Activated naive CD4-positive, alpha-beta T cell treated with anti-CD3 and anti-CD28 coated beads for 36 hours (primary cell): ENCODE results near the gene GPC4. TPM values are rescaled to one million over a fixed set of nuclear protein-coding genes. Genes with fewer than 3 reads are reported as not detected.

Source experiments
- CTCF ChIA-PET: fragments of 350-600 bp; sonication (Branson Sonifier 250); formaldehyde crosslinking; loops from one replicate; lab custom pipeline; 2021; ENCODE audit warnings: antibody characterized with exemption; lab: Charles Lee
- DNase-seq: peaks from one replicate; pipeline ENCODE4 v3.0.0-alpha.2; 2020
- H3K27ac Mint-ChIP-seq: one replicate; pipeline ENCODE4 v1.8.0; 2021; ENCODE audit warnings: mild to moderate bottlenecking, mixed read lengths
- H3K27me3 Mint-ChIP-seq: one replicate; pipeline ENCODE4 v1.8.0; 2021; ENCODE audit warnings: low read depth, mixed read lengths
- H3K36me3 Mint-ChIP-seq: one replicate; pipeline ENCODE4 v1.8.0; 2021; ENCODE audit warnings: low read depth, mixed read lengths
- H3K4me1 Mint-ChIP-seq: one replicate; pipeline ENCODE4 v1.8.0; 2021; ENCODE audit warnings: low read depth, mixed read lengths
- H3K4me3 Mint-ChIP-seq: one replicate; pipeline ENCODE4 v1.8.0; 2021; ENCODE audit warnings: mild to moderate bottlenecking, moderate library complexity, mixed read lengths
- H3K9me3 Mint-ChIP-seq: one replicate; pipeline ENCODE4 v1.8.0; 2021; ENCODE audit warnings: mixed read lengths
- intact Hi-C: fragments of 100-400 bp; cut with micrococcal nuclease; formaldehyde crosslinking; loops from one replicate; pipeline ENCODE4 v1.15.1; 2023
- total RNA-seq, 2 experiments: library from RNA; stranded (reverse); gene quantifications; one replicate each; pipeline ENCODE4 v1.2.3, GENCODE V29; 2021

The GPC4 gene
- total RNA-seq, 2 experiments from 2014 or later = 0.05 TPM

DNA sequence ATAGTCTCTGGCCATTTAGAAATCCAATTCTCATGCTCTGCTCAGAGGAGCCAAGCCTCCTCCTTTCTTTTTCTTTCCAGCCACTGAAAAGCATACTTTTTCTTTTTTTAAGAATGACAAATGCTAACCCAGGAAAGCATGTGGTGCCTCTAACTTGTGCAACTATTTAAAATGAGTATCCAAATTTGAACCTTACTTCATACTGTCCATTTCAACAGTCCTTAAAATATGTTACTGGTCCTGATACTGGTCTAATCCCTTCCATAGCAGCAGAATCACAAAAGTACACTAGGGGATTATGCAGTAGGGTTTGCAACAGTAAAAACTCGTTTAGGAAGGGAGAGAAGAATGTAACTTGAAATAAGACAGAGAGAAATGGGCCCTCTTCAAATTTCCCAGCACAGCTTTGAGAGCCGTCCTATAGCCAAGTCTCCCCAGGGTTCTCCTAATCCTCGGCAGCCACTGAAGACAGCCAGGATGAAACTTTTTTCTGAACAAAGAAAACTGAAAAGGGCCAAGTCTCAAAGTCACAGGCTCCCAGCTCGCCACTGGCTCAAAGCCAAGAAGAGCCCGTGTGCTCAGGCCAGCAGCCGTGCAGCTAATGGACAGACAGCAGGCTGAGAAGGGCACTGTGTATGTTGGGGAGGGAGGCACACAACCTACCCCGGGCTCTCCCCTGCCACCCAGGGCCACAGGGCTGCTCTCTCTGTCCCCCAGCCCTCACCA is 39.5 kb downstream of the GPC4 start:
- no peaks in the 10 kb centered on the region for H3K9me3 Mint-ChIP-seq
- no peaks in the 10 kb centered on the region for H3K27me3 Mint-ChIP-seq
- H3K4me3 Mint-ChIP-seq = no peak overlapping the region
- H3K36me3 Mint-ChIP-seq = no peaks in the 10 kb centered on the region
- no peak overlapping the region for H3K27ac Mint-ChIP-seq
- intact Hi-C loops = no loop called here
- CTCF ChIA-PET = no interaction called here
- DNase-seq = no peak
- H3K4me1 Mint-ChIP-seq = no peaks in the 10 kb centered on the region

DNA sequence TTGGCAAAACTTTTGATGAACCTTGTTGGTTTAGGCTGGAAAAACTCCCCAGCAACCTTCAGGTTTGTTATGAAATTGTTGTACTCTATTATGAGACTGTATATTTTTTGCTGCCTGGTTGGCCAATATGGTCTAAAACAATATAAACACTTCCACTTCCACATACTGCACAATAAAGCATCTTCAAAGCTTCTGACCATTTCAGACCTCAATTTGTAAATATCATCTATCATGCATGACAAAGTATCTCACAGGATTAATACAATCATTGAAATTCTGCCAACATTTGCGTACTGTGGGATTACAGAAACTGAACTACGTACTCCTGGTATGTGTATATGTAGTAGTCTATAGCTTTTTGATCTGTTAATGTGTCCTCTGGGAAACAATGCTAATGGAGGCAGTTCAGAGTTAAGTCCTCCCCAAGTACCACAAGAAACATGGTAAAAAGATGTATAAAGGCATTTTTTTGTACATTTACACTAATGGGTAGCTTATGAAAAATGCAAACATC is 40.4 kb downstream of the GPC4 start:
- Mint-ChIP-seq H3K36me3 (no peaks in the 10 kb centered on the region), H3K9me3 (no peaks in the 10 kb centered on the region), H3K4me1 (no peaks in the 10 kb centered on the region), H3K27me3 (no peaks in the 10 kb centered on the region), H3K4me3 (no peak overlapping the region), H3K27ac (no peak overlapping the region)
- CTCF ChIA-PET = no interaction called here
- DNase-seq = no peak
- intact Hi-C loops = no loop called here

DNA sequence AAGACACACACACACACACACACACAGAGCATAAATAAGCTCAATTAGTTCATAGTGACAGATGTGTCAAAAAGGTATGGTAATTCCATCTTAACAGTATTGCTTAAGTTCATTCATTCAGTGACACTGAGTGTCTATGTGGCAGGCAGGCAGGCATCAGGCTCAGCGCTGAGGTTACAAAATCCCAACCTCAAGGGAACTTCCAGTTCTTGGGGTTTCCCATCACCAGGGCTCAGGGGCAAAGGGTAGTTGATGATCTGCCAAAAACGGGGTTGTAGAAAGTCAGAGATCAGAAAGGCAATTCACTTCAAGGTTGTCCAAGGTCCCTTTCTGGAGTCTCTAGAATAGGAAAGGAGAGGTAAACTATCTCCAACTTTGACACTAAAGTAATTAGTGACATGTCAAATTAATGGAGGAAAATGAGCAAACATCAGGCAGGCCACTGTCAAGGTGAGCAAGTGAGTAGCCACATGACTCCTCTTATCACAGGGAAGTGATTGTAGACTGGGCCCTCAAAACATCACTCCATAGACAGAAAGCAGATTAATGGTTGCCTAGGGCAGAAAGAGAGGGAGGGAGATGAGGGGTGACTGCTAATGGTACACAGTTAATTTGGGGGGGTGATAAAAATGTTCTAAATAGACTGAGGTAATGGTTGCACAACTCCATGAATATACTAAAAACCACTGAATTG is 41.8 kb downstream of the GPC4 start:
- CTCF ChIA-PET = interaction anchor here (0.8 kb wide), 1 partner anchor 39 kb away, joined by 3 read pairs; no protein-coding TSS in a partner anchor
- Mint-ChIP-seq H3K27ac (no peak overlapping the region), H3K9me3 (no peaks in the 10 kb centered on the region), H3K27me3 (no peaks in the 10 kb centered on the region), H3K4me1 (no peaks in the 10 kb centered on the region), H3K36me3 (no peaks in the 10 kb centered on the region), H3K4me3 (no peak overlapping the region)
- intact Hi-C loops = no loop called here
- no peak for DNase-seq

DNA sequence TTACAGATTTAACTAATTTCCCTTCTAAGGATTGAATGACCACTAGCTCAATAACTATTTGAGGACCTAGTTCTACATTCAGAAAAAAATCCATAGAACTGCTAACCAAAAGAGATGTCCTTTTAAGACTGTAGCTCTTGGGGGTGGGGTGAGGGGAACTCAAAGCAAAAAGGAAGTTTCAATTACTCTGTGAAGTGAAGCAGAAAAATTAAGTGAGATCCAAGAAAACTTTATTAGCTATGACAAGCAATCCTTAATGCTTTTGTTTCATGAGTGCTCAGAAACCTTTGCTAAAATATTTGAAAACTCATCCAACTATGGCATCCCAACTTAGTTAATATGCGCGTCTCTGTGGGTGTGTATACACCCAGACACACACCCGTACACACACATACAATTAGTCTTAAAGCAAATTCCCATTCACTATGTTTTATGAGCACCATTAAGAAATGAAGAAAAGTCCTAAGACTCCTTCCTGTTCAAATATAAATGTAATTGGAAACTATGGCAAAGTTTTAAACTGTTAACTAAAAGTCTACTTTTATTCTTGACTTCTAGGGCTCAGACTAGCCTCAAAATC is 44.5 kb downstream of the GPC4 start:
- no peak for DNase-seq
- no peaks in the 10 kb centered on the region for H3K36me3 Mint-ChIP-seq
- H3K27ac Mint-ChIP-seq = no peak overlapping the region
- intact Hi-C loops = no loop called here
- CTCF ChIA-PET = no interaction called here
- no peaks in the 10 kb centered on the region for H3K27me3 Mint-ChIP-seq
- H3K9me3 Mint-ChIP-seq = no peaks in the 10 kb centered on the region
- no peaks in the 10 kb centered on the region for H3K4me1 Mint-ChIP-seq
- H3K4me3 Mint-ChIP-seq = no peak overlapping the region

DNA sequence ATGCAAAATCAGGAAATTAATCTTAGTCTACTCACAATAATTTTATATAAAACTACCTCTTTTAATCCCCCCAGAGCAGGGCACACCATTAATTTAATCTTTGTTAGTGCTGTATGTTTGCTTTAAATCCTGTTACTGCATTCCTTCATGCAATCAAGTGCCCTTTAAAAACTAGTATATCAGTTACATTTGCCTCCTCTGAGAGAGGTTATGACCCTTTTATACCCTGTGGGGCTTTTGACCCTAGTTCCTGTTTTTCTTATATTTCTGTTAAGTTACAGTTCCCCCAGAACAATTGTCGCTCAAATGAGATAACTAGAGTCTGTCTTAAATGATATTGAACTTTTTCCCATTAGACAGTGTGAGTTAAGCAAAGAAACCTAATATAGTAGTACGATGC is 46.2 kb downstream of the GPC4 start:
- Mint-ChIP-seq H3K27me3 (no peaks in the 10 kb centered on the region), H3K9me3 (no peaks in the 10 kb centered on the region), H3K4me3 (no peak overlapping the region)

DNA sequence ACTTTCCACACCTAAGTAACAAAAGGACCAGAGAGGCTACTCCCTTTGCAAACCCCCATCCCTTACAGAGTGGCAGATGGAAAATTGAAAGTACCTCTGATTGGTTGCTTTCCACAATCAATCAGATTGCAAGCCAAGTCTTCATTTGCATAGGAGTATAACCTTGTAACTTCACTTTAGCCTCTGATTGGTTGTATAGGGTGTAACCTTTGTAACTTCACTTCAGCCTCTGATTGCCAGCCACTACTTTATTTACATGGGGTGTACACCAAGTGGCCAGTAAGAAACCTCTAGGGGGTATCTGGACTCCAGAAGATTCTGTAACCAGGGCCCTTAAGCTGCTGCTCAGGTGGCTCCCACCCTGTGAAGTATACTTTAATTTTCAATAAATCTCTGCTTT is 48.6 kb downstream of the GPC4 start:
- Mint-ChIP-seq H3K9me3 (no peaks in the 10 kb centered on the region), H3K27me3 (no peaks in the 10 kb centered on the region), H3K27ac (no peak overlapping the region), H3K36me3 (no peaks in the 10 kb centered on the region), H3K4me1 (no peaks in the 10 kb centered on the region), H3K4me3 (no peak overlapping the region)
- intact Hi-C loops = no loop called here
- CTCF ChIA-PET = no interaction called here
- no peak for DNase-seq

More for the DNA sequence above, 46.2 kb downstream of the GPC4 start:
- DNase-seq = no peak
- Mint-ChIP-seq H3K36me3 (no peaks in the 10 kb centered on the region), H3K27ac (no peak overlapping the region), H3K4me1 (no peaks in the 10 kb centered on the region)
- intact Hi-C loops = no loop called here
- CTCF ChIA-PET = no interaction called here

DNA sequence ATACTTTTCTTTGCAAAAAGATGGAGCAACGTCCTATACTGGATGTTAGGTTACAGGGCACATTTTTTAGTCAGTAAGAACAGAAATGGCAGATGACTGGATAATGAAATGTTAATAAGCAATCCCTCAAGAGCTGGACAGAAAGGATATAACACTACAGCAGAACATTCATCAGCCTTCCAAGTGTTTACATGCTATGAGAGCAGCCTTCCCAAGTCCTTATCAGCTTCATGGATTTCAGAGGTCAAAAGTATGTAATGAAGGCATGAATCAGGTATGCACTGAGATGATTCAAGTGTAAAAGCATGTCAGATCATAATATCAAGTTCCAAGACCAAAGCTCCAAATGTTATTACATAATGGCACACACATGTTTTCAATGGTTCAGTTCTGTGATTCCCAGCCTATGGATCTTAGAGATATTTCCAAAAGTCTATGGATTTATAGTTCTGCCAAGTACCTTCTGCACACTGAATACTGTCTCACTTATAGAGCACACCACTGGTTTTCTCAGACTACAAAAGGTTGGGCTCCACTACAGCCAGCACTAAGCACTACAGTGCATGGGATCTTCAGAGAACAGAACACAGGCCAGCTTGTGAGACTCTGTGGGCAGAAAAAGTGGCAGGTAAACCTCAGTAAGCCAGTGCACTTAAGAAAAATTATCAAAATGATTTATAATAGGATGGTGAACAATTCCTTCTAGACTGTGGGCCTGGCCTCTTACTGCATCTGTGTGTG is 49.2 kb downstream of the GPC4 start:
- no peaks in the 10 kb centered on the region for H3K27me3 Mint-ChIP-seq
- CTCF ChIA-PET = no interaction called here
- H3K4me3 Mint-ChIP-seq = no peak overlapping the region
- intact Hi-C loops = no loop called here
- no peaks in the 10 kb centered on the region for H3K36me3 Mint-ChIP-seq
- H3K9me3 Mint-ChIP-seq = no peaks in the 10 kb centered on the region
- H3K27ac Mint-ChIP-seq = no peak overlapping the region
- no peaks in the 10 kb centered on the region for H3K4me1 Mint-ChIP-seq
- no peak for DNase-seq

DNA sequence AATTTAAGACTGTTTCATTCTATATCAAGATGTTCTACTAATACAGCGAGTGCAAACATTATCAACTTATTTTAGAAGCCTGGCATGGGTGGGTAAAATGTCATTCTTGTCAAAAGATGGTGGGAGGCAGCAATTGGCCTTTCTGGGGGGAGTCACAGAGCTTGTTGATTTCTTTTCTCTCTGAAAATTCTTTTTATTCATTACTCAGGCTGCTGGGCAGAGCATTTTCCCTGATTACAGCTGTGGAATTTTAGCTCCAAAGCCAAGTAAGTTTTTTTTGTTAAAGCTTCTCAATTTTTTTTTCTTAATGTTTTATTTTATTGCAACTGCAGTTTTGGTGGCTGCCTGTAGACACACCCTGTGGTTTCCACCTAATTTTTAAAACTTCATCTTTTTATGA is 50.4 kb downstream of the GPC4 start:
- H3K4me1 Mint-ChIP-seq = no peaks in the 10 kb centered on the region
- no peak for DNase-seq
- no peaks in the 10 kb centered on the region for H3K27me3 Mint-ChIP-seq
- intact Hi-C loops = no loop called here
- CTCF ChIA-PET = no interaction called here
- no peak overlapping the region for H3K27ac Mint-ChIP-seq
- H3K36me3 Mint-ChIP-seq = no peaks in the 10 kb centered on the region
- no peaks in the 10 kb centered on the region for H3K9me3 Mint-ChIP-seq
- no peak overlapping the region for H3K4me3 Mint-ChIP-seq

DNA sequence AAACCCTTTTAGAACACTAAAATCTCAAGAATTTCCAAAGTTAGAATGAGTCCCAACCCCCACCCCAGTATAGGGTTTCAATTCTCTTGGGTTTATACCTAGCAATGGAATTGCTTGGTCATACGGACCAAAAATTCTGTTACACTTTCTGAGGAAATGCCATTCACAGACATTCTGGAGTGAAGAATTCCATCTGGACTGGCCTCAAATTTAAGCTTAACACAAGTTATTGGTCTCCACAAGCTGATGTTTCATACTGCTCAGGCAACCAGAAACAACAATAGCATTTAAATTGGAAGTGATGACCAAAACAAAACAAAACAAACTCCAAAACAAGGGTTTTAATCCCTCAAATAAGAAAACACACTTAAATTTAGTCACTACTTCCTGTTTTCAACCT is 51.1 kb downstream of the GPC4 start:
- no peak overlapping the region for H3K27ac Mint-ChIP-seq
- H3K4me1 Mint-ChIP-seq = no peaks in the 10 kb centered on the region
- H3K9me3 Mint-ChIP-seq = no peaks in the 10 kb centered on the region
- no peak overlapping the region for H3K4me3 Mint-ChIP-seq
- H3K36me3 Mint-ChIP-seq = no peaks in the 10 kb centered on the region
- no peaks in the 10 kb centered on the region for H3K27me3 Mint-ChIP-seq
- DNase-seq = no peak
- CTCF ChIA-PET = no interaction called here
- intact Hi-C loops = no loop called here

DNA sequence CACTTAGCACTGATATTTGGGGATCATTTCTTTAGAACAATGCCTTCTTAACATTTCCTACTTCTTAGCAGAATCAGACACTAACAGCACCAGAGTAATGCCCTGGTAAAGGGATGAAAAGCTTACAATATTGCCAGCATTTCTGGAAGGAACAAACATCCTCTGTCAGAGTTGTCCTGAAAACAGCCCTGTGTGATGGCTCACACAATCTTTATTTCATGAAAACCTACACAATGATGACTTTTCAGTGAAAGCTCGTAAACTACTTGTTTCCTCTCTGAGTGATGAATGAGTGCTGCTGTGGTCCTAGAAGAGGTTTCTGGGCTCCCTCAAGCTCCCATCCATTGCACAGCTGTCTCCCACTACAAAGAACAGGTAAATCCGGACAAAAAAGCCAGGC is 52.8 kb downstream of the GPC4 start:
- no peak overlapping the region for H3K27ac Mint-ChIP-seq
- intact Hi-C loops = no loop called here
- H3K36me3 Mint-ChIP-seq = no peaks in the 10 kb centered on the region
- H3K27me3 Mint-ChIP-seq = no peaks in the 10 kb centered on the region
- no peak for DNase-seq
- CTCF ChIA-PET = no interaction called here
- H3K9me3 Mint-ChIP-seq = no peaks in the 10 kb centered on the region
- no peaks in the 10 kb centered on the region for H3K4me1 Mint-ChIP-seq
- no peak overlapping the region for H3K4me3 Mint-ChIP-seq

DNA sequence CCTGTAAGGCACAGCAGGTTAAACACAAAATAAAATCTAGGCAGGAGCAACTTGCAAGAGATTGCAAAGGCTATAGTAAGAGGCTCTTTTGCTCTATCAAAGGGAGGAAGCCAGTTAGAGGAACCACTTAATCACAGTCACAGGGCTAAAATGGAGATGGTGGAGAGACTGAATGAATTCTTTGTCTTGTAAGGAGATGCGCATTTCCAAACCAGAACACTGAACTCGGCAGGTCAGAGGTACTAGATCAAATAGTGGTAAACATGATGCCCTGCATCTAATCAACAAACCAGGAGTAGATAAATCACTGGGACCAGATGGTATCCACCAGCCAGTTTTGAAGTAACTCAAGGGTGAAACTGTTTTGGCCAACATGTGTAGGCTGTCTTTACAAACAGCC is 55.8 kb downstream of the GPC4 start:
- Mint-ChIP-seq H3K27ac (no peak overlapping the region), H3K4me3 (no peak overlapping the region), H3K36me3 (no peaks in the 10 kb centered on the region), H3K9me3 (no peaks in the 10 kb centered on the region), H3K4me1 (no peaks in the 10 kb centered on the region), H3K27me3 (no peaks in the 10 kb centered on the region)
- CTCF ChIA-PET = no interaction called here
- intact Hi-C loops = no loop called here
- no peak for DNase-seq

DNA sequence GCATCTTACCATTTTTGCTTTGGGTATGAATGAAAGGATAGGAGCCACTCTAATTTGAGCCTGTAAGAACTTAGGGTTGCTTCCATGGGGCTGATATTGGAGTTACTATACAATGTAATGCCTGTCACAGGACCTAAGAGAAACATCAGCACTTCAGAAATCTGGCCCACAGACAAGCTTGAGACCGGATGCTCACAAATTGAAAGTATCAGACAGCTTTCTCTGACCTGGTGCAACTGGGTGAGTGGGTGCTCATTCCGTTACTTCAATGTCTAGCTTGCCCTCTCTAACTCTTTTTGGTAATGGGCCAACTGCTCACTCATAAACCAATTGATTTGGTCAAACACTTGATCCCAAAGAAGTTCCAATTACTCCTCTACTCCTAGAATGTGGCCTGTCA is 62.1 kb downstream of the GPC4 start:
- H3K4me1 Mint-ChIP-seq = no peaks in the 10 kb centered on the region
- H3K4me3 Mint-ChIP-seq = no peak overlapping the region
- no peaks in the 10 kb centered on the region for H3K36me3 Mint-ChIP-seq
- intact Hi-C loops = no loop called here
- H3K27me3 Mint-ChIP-seq = peaks cover 9% of the 10 kb centered on the region
- no peak overlapping the region for H3K27ac Mint-ChIP-seq
- CTCF ChIA-PET = no interaction called here
- no peaks in the 10 kb centered on the region for H3K9me3 Mint-ChIP-seq
- no peak for DNase-seq
